Activated B cell treated with CpG ODN at 0.5 μM for 24 hours (primary cell): Measurements from ENCODE around the gene PTN. TPM values are rescaled to one million over a fixed set of nuclear protein-coding genes. Genes with fewer than 3 reads are reported as not detected.

Experiments
- ATAC-seq: fragments of 200-7000 bp; cut with Tn5 transposase; one replicate; pipeline ENCODE4 v1.10.0; 2021; ENCODE audit warnings: low read depth, mild to moderate bottlenecking, moderate library complexity
- CTCF ChIA-PET: fragments of 350-600 bp; sonication (Branson Sonifier 250); formaldehyde crosslinking; loops from one replicate; lab custom pipeline; 2021; ENCODE audit warnings: antibody characterized with exemption; lab: Charles Lee
- POLR2A ChIA-PET: fragments of 350-600 bp; sonication (Branson Sonifier 250); formaldehyde crosslinking; loops from one replicate; lab custom pipeline; 2021; ENCODE audit warnings: antibody characterized with exemption; lab: Charles Lee
- DNase-seq: peaks from one replicate; pipeline ENCODE4 v3.0.0; 2022
- H3K27ac Mint-ChIP-seq: one replicate; pipeline ENCODE4 v1.8.0; 2020; ENCODE audit warnings: mixed read lengths
- H3K27me3 Mint-ChIP-seq: one replicate; pipeline ENCODE4 v1.8.0; 2021; ENCODE audit warnings: mixed read lengths
- H3K36me3 Mint-ChIP-seq: one replicate; pipeline ENCODE4 v1.8.0; 2021; ENCODE audit warnings: low read depth, mixed read lengths
- H3K4me1 Mint-ChIP-seq: one replicate; pipeline ENCODE4 v1.8.0; 2021; ENCODE audit warnings: mixed read lengths
- H3K4me3 Mint-ChIP-seq: one replicate; pipeline ENCODE4 v1.8.0; 2020; ENCODE audit warnings: mild to moderate bottlenecking, mixed read lengths
- H3K9me3 Mint-ChIP-seq: one replicate; pipeline ENCODE4 v1.8.0; 2020; ENCODE audit warnings: mixed read lengths
- CTCF ChIP-seq: fragments of 200-600 bp; IDR thresholded peaks from one replicate; pipeline ENCODE4 v1.8.0; 2022; ENCODE audit warnings: antibody characterized with exemption, mild to moderate bottlenecking
- intact Hi-C: fragments of 100-400 bp; cut with micrococcal nuclease; formaldehyde crosslinking; loops from one replicate; pipeline ENCODE4 v1.15.1; 2024
- total RNA-seq: library from RNA; stranded (reverse); gene quantifications from 2 replicates; pipeline ENCODE4 v1.2.3, GENCODE V29; 2022

PTN gene
- total RNA-seq, 1 donor from 2014 or later: not detected

GRCh38 chr7:137354961-137355360 lies 11.4 kb upstream of the PTN start:
- no peak overlapping the region for H3K27ac Mint-ChIP-seq
- no peak for TF ChIP-seq CTCF
- no peaks in the 10 kb centered on the region for H3K36me3 Mint-ChIP-seq
- ATAC-seq: no peak
- H3K27me3 Mint-ChIP-seq: no peaks in the 10 kb centered on the region
- ChIA-PET CTCF (no interaction called here), POLR2A (no interaction called here)
- no peak overlapping the region for H3K4me3 Mint-ChIP-seq
- intact Hi-C loops: no loop called here
- peaks cover 7% of the 10 kb centered on the region for H3K9me3 Mint-ChIP-seq
- DNase-seq: no peak
- H3K4me1 Mint-ChIP-seq: no peaks in the 10 kb centered on the region

GRCh38 chr7:137354396-137354795 lies 10.9 kb upstream of the PTN start:
- CTCF ChIA-PET: no interaction called here
- no peak for TF ChIP-seq CTCF
- H3K27ac Mint-ChIP-seq: no peak overlapping the region
- no peaks in the 10 kb centered on the region for H3K27me3 Mint-ChIP-seq
- peaks cover 5% of the 10 kb centered on the region for H3K9me3 Mint-ChIP-seq
- no peaks in the 10 kb centered on the region for H3K4me1 Mint-ChIP-seq
- POLR2A ChIA-PET: no interaction called here
- ATAC-seq: no peak
- no peaks in the 10 kb centered on the region for H3K36me3 Mint-ChIP-seq
- no peak for DNase-seq
- H3K4me3 Mint-ChIP-seq: no peak overlapping the region
- intact Hi-C loops: no loop called here

GRCh38 chr7:137351941-137352340 lies 8.4 kb upstream of the PTN start:
- intact Hi-C loops: no loop called here
- Mint-ChIP-seq H3K9me3 (no peaks in the 10 kb centered on the region), H3K27ac (no peak overlapping the region), H3K36me3 (no peaks in the 10 kb centered on the region), H3K4me3 (no peak overlapping the region), H3K4me1 (no peaks in the 10 kb centered on the region), H3K27me3 (no peaks in the 10 kb centered on the region)
- CTCF ChIA-PET: no interaction called here
- no peak for TF ChIP-seq CTCF
- ATAC-seq (no peak), DNase-seq (no peak)
- POLR2A ChIA-PET: no interaction called here

- POLR2A ChIA-PET: no interaction called here
- TF ChIP-seq CTCF: no peak
- no peaks in the 10 kb centered on the region for H3K4me1 Mint-ChIP-seq
- H3K9me3 Mint-ChIP-seq: no peaks in the 10 kb centered on the region
- no peaks in the 10 kb centered on the region for H3K27me3 Mint-ChIP-seq
- no peak overlapping the region for H3K27ac Mint-ChIP-seq
- intact Hi-C loops: no loop called here
- CTCF ChIA-PET: no interaction called here
- DNase-seq (no peak), ATAC-seq (no peak)
- H3K4me3 Mint-ChIP-seq: no peak overlapping the region
- H3K36me3 Mint-ChIP-seq: no peaks in the 10 kb centered on the region
Measured at GRCh38 chr7:137345799-137346449, 2.4 kb upstream of the PTN start.

- no peaks in the 10 kb centered on the region for H3K9me3 Mint-ChIP-seq
- no peak for ATAC-seq
- ChIA-PET POLR2A (no interaction called here), CTCF (no interaction called here)
- intact Hi-C loops: no loop called here
- no peak overlapping the region for H3K27ac Mint-ChIP-seq
- DNase-seq: no peak
- no peaks in the 10 kb centered on the region for H3K27me3 Mint-ChIP-seq
- H3K4me3 Mint-ChIP-seq: no peak overlapping the region
- no peaks in the 10 kb centered on the region for H3K4me1 Mint-ChIP-seq
- no peaks in the 10 kb centered on the region for H3K36me3 Mint-ChIP-seq
- TF ChIP-seq CTCF: no peak
Measured at GRCh38 chr7:137342828-137343261, 688 bp downstream of the PTN start.
